Stimulated activated naive B cell treated with anti-CD40 and anti-IgM and Interleukin-4, amounts not matched to agents 10 μg/mL and 1 μg/mL and 100 μg/mL, for 72 hours (primary cell): ENCODE measurements around the gene CTF1.

Experiments used
- ATAC-seq, 2 donors: fragments of 150-1000 bp; cut with Tn5 transposase; replicated peaks; 2 replicates each; pipeline ENCODE4 v1.10.0; 2021; ENCODE audit warnings: moderate library complexity in 1 of 2
- DNase-seq: peaks from one replicate; pipeline ENCODE4 v3.0.0; 2021
- H3K27ac Mint-ChIP-seq: one replicate; pipeline ENCODE4 v1.8.0; 2022; ENCODE audit warnings: mild to moderate bottlenecking, mixed read lengths
- H3K27me3 Mint-ChIP-seq, 2 donors: one replicate each; pipeline ENCODE4 v1.8.0; 2022; ENCODE audit warnings: mixed read lengths in 2 of 2
- H3K36me3 Mint-ChIP-seq, 2 donors: one replicate each; pipeline ENCODE4 v1.8.0; 2022; ENCODE audit warnings: mixed read lengths in 2 of 2, mild to moderate bottlenecking in 1 of 2
- H3K4me1 Mint-ChIP-seq, 2 donors: one replicate each; pipeline ENCODE4 v1.8.0; 2022; ENCODE audit warnings: mixed read lengths in 2 of 2, mild to moderate bottlenecking in 1 of 2
- H3K4me3 Mint-ChIP-seq, 2 donors: one replicate each; pipeline ENCODE4 v1.8.0; 2022; ENCODE audit warnings: mild to moderate bottlenecking in 2 of 2, mixed read lengths in 2 of 2, moderate library complexity in 1 of 2
- H3K9me3 Mint-ChIP-seq, 2 donors: one replicate each; pipeline ENCODE4 v1.8.0; 2022; ENCODE audit warnings: mixed read lengths in 2 of 2, mild to moderate bottlenecking in 1 of 2

CTF1 gene

GRCh38 chr16:30944352-30944751, 47.9 kb downstream of the CTF1 start:
- Mint-ChIP-seq H3K36me3 (peaks cover 28 to 53% of the 10 kb centered on the region in 2 donors), H3K4me1 (peaks cover 17 to 25% of the 10 kb centered on the region in 2 donors), H3K9me3 (no peaks in the 10 kb centered on the region), H3K4me3 (no peak overlapping the region), H3K27me3 (no peaks in the 10 kb centered on the region), H3K27ac (no peak overlapping the region)
- ATAC-seq, result no peak
- DNase-seq, result no peak

GRCh38 chr16:30946671-30947540, 50.5 kb downstream of the CTF1 start:
- Mint-ChIP-seq H3K27ac (peak overlapping the region; percentile 51), H3K27me3 (no peaks in the 10 kb centered on the region), H3K9me3 (no peaks in the 10 kb centered on the region), H3K4me3 (no peak overlapping the region), H3K36me3 (peaks cover 31 to 40% of the 10 kb centered on the region in 2 donors), H3K4me1 (peaks cover 24 to 37% of the 10 kb centered on the region in 2 donors)
- ATAC-seq (no peak), DNase-seq (no peak)

GRCh38 chr16:30947541-30947858, 51.1 kb downstream of the CTF1 start:
- peaks cover 31 to 36% of the 10 kb centered on the region in 2 donors for H3K36me3 Mint-ChIP-seq
- H3K27ac Mint-ChIP-seq, result no peak overlapping the region
- ATAC-seq, result no peak
- no peaks in the 10 kb centered on the region for H3K27me3 Mint-ChIP-seq
- peaks cover 20 to 31% of the 10 kb centered on the region in 2 donors for H3K4me1 Mint-ChIP-seq
- no peak for DNase-seq
- H3K9me3 Mint-ChIP-seq, result no peaks in the 10 kb centered on the region
- H3K4me3 Mint-ChIP-seq, result no peak overlapping the region

GRCh38 chr16:30947859-30948666, 51.6 kb downstream of the CTF1 start:
- H3K9me3 Mint-ChIP-seq, result no peaks in the 10 kb centered on the region
- peak overlapping the region; percentile 14 for H3K27ac Mint-ChIP-seq
- DNase-seq (no peak), ATAC-seq (peak; percentile 19 to 20)
- H3K4me1 Mint-ChIP-seq, result peaks cover 16 to 26% of the 10 kb centered on the region in 2 donors
- H3K27me3 Mint-ChIP-seq, result no peaks in the 10 kb centered on the region
- H3K4me3 Mint-ChIP-seq, result peak overlapping the region; percentile 94 to 96
- peaks cover 31% of the 10 kb centered on the region in 2 donors for H3K36me3 Mint-ChIP-seq

- ATAC-seq (peak; percentile 85 to 87), DNase-seq (peak; percentile 72)
- no peaks in the 10 kb centered on the region for H3K27me3 Mint-ChIP-seq
- no peaks in the 10 kb centered on the region for H3K9me3 Mint-ChIP-seq
- H3K27ac Mint-ChIP-seq, result peak within 1 kb of the TSS; percentile 89
- H3K4me3 Mint-ChIP-seq, result peak within 1 kb of the TSS; percentile 94 to 96
- peaks cover 23 to 35% of the 10 kb centered on the region in 2 donors for H3K4me1 Mint-ChIP-seq
- peaks cover 33 to 34% of the 10 kb centered on the region in 2 donors for H3K36me3 Mint-ChIP-seq
Measured at GRCh38 chr16:30948667-30949649, 52.5 kb downstream of the CTF1 start, which contains the start of gene ORAI3. ORAI3 (plus strand) TSS chr16:30949068; CDS start chr16:30949290, 222 bp downstream.

GRCh38 chr16:30949650-30950515, 53.5 kb downstream of the CTF1 start:
- H3K4me3 Mint-ChIP-seq, result peak overlapping the region; percentile 94 to 96
- H3K36me3 Mint-ChIP-seq, result peaks cover 24 to 26% of the 10 kb centered on the region in 2 donors
- H3K27ac Mint-ChIP-seq, result peak overlapping the region; percentile 88
- peaks cover 24 to 42% of the 10 kb centered on the region in 2 donors for H3K4me1 Mint-ChIP-seq
- DNase-seq (peak; percentile 44), ATAC-seq (peak; percentile 65 to 68)
- H3K27me3 Mint-ChIP-seq, result no peaks in the 10 kb centered on the region
- H3K9me3 Mint-ChIP-seq, result no peaks in the 10 kb centered on the region

- H3K27ac Mint-ChIP-seq, result peak overlapping the region; percentile 88
- no peak for ATAC-seq
- peak overlapping the region; percentile 94 to 96 for H3K4me3 Mint-ChIP-seq
- peaks cover 21 to 24% of the 10 kb centered on the region in 2 donors for H3K36me3 Mint-ChIP-seq
- peaks cover 24 to 42% of the 10 kb centered on the region in 2 donors for H3K4me1 Mint-ChIP-seq
- no peaks in the 10 kb centered on the region for H3K27me3 Mint-ChIP-seq
- DNase-seq, result no peak
- no peaks in the 10 kb centered on the region for H3K9me3 Mint-ChIP-seq
Measured at GRCh38 chr16:30950516-30951065, 54.2 kb downstream of the CTF1 start.

GRCh38 chr16:30951193-30951592, 54.8 kb downstream of the CTF1 start:
- no peak for DNase-seq
- H3K27ac Mint-ChIP-seq, result peak overlapping the region; percentile 25

GRCh38 chr16:30951750-30952149, 55.3 kb downstream of the CTF1 start:
- peaks cover 16 to 22% of the 10 kb centered on the region in 2 donors for H3K36me3 Mint-ChIP-seq
- H3K9me3 Mint-ChIP-seq, result no peaks in the 10 kb centered on the region
- DNase-seq (no peak), ATAC-seq (no peak)
- H3K4me3 Mint-ChIP-seq, result no peak overlapping the region
- no peaks in the 10 kb centered on the region for H3K27me3 Mint-ChIP-seq
- peaks cover 26 to 42% of the 10 kb centered on the region in 2 donors for H3K4me1 Mint-ChIP-seq
- no peak overlapping the region for H3K27ac Mint-ChIP-seq

More at GRCh38 chr16:30951193-30951592, 54.8 kb downstream of the CTF1 start:
- H3K4me3 Mint-ChIP-seq, result peak overlapping the region in 1 of 2 donors; percentile 8
- H3K27me3 Mint-ChIP-seq, result no peaks in the 10 kb centered on the region
- ATAC-seq, result no peak
- peaks cover 25 to 42% of the 10 kb centered on the region in 2 donors for H3K4me1 Mint-ChIP-seq
- H3K36me3 Mint-ChIP-seq, result peaks cover 18 to 23% of the 10 kb centered on the region in 2 donors
- no peaks in the 10 kb centered on the region for H3K9me3 Mint-ChIP-seq

GRCh38 chr16:30953111-30953510, 56.7 kb downstream of the CTF1 start:
- ATAC-seq (no peak), DNase-seq (no peak)
- no peak overlapping the region for H3K4me3 Mint-ChIP-seq
- peaks cover 24 to 42% of the 10 kb centered on the region in 2 donors for H3K4me1 Mint-ChIP-seq
- H3K36me3 Mint-ChIP-seq, result peaks cover 10 to 17% of the 10 kb centered on the region in 2 donors
- H3K9me3 Mint-ChIP-seq, result no peaks in the 10 kb centered on the region
- H3K27me3 Mint-ChIP-seq, result no peaks in the 10 kb centered on the region
- H3K27ac Mint-ChIP-seq, result no peak overlapping the region
